Measurements from ENCODE around the gene SAFB. TPM values are rescaled to one million over a fixed set of nuclear protein-coding genes. Genes with fewer than 3 reads are reported as not detected.

Gene SAFB
- total RNA-seq, 1 donor from 2014 or later: 65.1 TPM

DNA sequence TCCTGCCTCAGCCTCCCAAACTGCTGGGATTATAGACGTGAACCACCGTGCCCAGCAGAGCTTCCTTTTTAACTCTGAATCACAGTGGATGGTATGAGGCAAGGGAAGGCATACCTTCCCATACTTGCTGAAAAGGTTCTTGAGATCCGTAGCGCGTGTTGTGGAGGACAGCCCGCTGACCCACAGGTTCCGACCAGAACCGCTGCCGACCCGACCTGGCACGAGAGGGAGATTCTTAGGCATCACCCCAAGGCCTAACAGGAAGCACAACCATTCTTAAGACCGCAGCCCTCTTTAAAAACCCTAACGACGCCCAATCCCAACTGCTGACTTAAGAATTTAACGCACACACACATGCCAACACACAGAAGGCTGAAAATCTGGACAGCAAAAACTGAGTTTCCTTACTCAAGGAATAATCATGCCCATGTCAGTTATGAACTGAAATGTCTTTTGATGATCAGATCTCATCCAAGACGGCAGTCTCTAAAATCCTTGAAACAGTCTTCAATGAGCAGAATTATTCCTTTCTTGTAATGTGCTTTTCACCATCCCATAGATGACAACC lies 12.9 kb upstream of the SAFB start:
- no peak for TF ChIP-seq CTCF (IDR thresholded peaks at IDR 0.05; ENCODE audit: insufficient read depth, low read depth, low read length)
- no peak for TF ChIP-seq EZH2 (IDR thresholded peaks at IDR 0.05; ENCODE audit: insufficient read depth, low read length)
- peak overlapping the region; percentile 53 for H3K27ac Mint-ChIP-seq (ENCODE audit: unreplicated experiment)
- FAIRE-seq: no peak

DNA sequence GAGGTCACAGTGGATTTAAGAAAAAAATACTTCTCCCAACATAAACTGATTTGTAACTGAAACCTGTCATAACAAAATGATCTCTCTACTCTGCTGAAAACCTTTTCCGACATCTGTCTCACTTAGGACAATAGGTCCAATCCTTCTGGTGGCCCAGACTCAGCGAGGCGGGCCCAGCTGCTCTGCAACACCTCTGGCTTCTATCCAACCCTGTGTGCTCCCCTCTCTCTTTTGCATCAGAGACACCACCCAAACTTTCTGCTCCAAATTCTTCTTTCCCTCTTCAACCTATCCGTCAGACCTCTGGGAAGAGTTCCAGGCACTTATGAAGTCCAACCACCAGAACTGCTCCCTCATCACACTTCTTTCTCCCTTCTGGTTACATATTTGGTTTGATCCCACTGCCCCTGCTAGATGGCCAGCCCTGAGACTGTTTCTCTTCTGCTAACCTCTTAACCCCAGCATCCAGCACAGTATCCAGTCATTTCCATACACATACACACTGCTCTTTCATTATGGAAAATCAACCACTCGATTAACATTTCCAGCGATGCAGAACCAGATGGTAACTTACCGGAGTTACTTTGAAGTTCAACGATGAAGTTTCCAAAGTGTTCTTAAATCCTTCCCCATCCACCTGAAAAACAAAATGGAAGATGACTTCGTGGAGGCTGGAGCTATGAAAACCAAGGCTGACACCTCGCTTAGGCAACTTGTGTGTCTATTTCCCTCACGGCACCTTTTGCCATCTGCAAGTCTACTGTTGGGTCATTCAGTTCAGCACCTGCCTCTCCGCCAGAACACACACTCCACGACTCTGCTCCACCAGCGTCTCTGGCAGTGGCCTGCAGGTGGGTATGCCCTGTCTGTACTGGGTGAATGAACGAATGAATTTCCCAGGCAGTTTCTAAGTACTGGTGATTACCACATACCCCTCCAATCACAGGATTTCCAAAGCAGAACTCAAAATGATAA lies 9.7 kb upstream of the SAFB start:
- DNase-seq (ENCODE audit: low read depth): no peak
- H3K36me3 ChIP-seq (ENCODE audit: insufficient read depth, low read length): peaks cover 57% of the 10 kb centered on the region
- H3K9ac ChIP-seq (ENCODE audit: low read length): no peak overlapping the region
- H3K4me1 ChIP-seq (ENCODE audit: insufficient read depth, low read length): peaks cover 9% of the 10 kb centered on the region
- Mint-ChIP-seq H3K27me3 (ENCODE audit: low read depth, unreplicated experiment) (no peaks in the 10 kb centered on the region), H3K4me3 (ENCODE audit: unreplicated experiment) (peak overlapping the region; percentile 46), H3K9me3 (ENCODE audit: unreplicated experiment) (no peaks in the 10 kb centered on the region), H3K27ac (ENCODE audit: unreplicated experiment) (no peak overlapping the region), H3K36me3 (ENCODE audit: low read depth, unreplicated experiment) (peaks cover 18% of the 10 kb centered on the region), H3K4me1 (ENCODE audit: low read depth, unreplicated experiment) (no peaks in the 10 kb centered on the region)
- FAIRE-seq: no peak
- peaks cover 38% of the 10 kb centered on the region for H3K79me2 ChIP-seq (ENCODE audit: insufficient read depth, low read length)
- H3K9me3 ChIP-seq (ENCODE audit: insufficient read depth, low read depth, low read length): no peaks in the 10 kb centered on the region
- no peaks in the 10 kb centered on the region for H3K27me3 ChIP-seq (ENCODE audit: insufficient read depth, low read length)
- H3K4me3 ChIP-seq (ENCODE audit: insufficient read depth, low read depth, low read length): no peak overlapping the region
- peaks cover 71% of the 10 kb centered on the region for H4K20me1 ChIP-seq (ENCODE audit: insufficient read depth, low read length)
- H3K4me2 ChIP-seq (ENCODE audit: low read length): no peak overlapping the region
- H3K27ac ChIP-seq (ENCODE audit: low read depth, low read length): no peak overlapping the region
- no peak overlapping the region for H2AFZ ChIP-seq (ENCODE audit: low read depth, low read length)
- TF ChIP-seq CTCF (IDR thresholded peaks at IDR 0.05; ENCODE audit: insufficient read depth, low read depth, low read length) (no peak), EZH2 (IDR thresholded peaks at IDR 0.05; ENCODE audit: insufficient read depth, low read length) (no peak)

More for the DNA sequence above, 12.9 kb upstream of the SAFB start:
- Histone ChIP-seq H3K4me3 (ENCODE audit: insufficient read depth, low read depth, low read length) (no peak overlapping the region), H3K9ac (ENCODE audit: low read length) (no peak overlapping the region), H3K27ac (ENCODE audit: low read depth, low read length) (no peak overlapping the region), H3K9me3 (ENCODE audit: insufficient read depth, low read depth, low read length) (no peaks in the 10 kb centered on the region), H3K4me2 (ENCODE audit: low read length) (no peak overlapping the region), H3K27me3 (ENCODE audit: insufficient read depth, low read length) (no peaks in the 10 kb centered on the region), H3K4me1 (ENCODE audit: insufficient read depth, low read length) (no peaks in the 10 kb centered on the region), H3K36me3 (ENCODE audit: insufficient read depth, low read length) (peaks cover 67% of the 10 kb centered on the region), H4K20me1 (ENCODE audit: insufficient read depth, low read length) (peaks cover 73% of the 10 kb centered on the region), H2AFZ (ENCODE audit: low read depth, low read length) (no peak overlapping the region), H3K79me2 (ENCODE audit: insufficient read depth, low read length) (peaks cover 51% of the 10 kb centered on the region)
- Mint-ChIP-seq H3K4me1 (ENCODE audit: low read depth, unreplicated experiment) (peaks cover 3% of the 10 kb centered on the region), H3K9me3 (ENCODE audit: unreplicated experiment) (no peaks in the 10 kb centered on the region), H3K36me3 (ENCODE audit: low read depth, unreplicated experiment) (peaks cover 28% of the 10 kb centered on the region), H3K4me3 (ENCODE audit: unreplicated experiment) (no peak overlapping the region), H3K27me3 (ENCODE audit: low read depth, unreplicated experiment) (no peaks in the 10 kb centered on the region)
- DNase-seq (ENCODE audit: low read depth): no peak

All from astrocyte (in vitro differentiated cells and primary cell).